ENCODE measurements around the gene ARFGAP2. TPM values are rescaled to one million over a fixed set of nuclear protein-coding genes. Genes with fewer than 3 reads are reported as not detected.

ARFGAP2 gene
- total RNA-seq, 2 experiments from 2014 or later: 70.1 to 71.7 TPM

- peaks cover 13% of the 10 kb centered on the region for H3K4me1 Mint-ChIP-seq (ENCODE audit: low read depth)
- H3K4me3 Mint-ChIP-seq: no peak overlapping the region
- intact Hi-C loops (cut with micrococcal nuclease): no loop called here
- H3K9me3 Mint-ChIP-seq: no peaks in the 10 kb centered on the region
- no peaks in the 10 kb centered on the region for H3K36me3 Mint-ChIP-seq (ENCODE audit: low read depth)
- ChIA-PET CTCF (interaction anchor here (1.2 to 3.4 kb wide), 7 partner anchors 10 to 71 kb away, joined by 3 to 32 read pairs (median 7); partner anchors contain the start of gene ARFGAP2), POLR2A (interaction anchor here (4.6 kb wide), 1 partner anchor 27 kb away, joined by 38 read pairs; the partner anchor contains the start of gene DDB2)
- peaks cover 22% of the 10 kb centered on the region for H3K27me3 Mint-ChIP-seq
- no peak for DNase-seq
- no peak for TF ChIP-seq CTCF (IDR thresholded peaks at IDR 0.05)
- ATAC-seq: no peak
- no peak overlapping the region for H3K27ac Mint-ChIP-seq
Observed at GRCh38 chr11:47188259-47188658, 11.6 kb upstream of the ARFGAP2 start.

GRCh38 chr11:47187723-47188122 lies 11.0 kb upstream of the ARFGAP2 start:
- H3K4me1 Mint-ChIP-seq (ENCODE audit: low read depth): peaks cover 13% of the 10 kb centered on the region
- peaks cover 21% of the 10 kb centered on the region for H3K27me3 Mint-ChIP-seq
- ChIA-PET POLR2A (interaction anchor here (1.0 to 4.6 kb wide), 5 partner anchors 10 to 49 kb away, joined by 3 to 38 read pairs (median 5); partner anchors contain the start of genes ARFGAP2 and DDB2), CTCF (interaction anchor here (1.1 to 3.4 kb wide), 10 partner anchors 9 to 72 kb away, joined by 3 to 32 read pairs (median 5); partner anchors contain the start of genes ACP2 and ARFGAP2)
- ATAC-seq (no peak), DNase-seq (no peak)
- no peaks in the 10 kb centered on the region for H3K9me3 Mint-ChIP-seq
- H3K27ac Mint-ChIP-seq: no peak overlapping the region
- peak overlapping the region; percentile 71 for H3K4me3 Mint-ChIP-seq
- intact Hi-C loops (cut with micrococcal nuclease): no loop called here
- no peak for TF ChIP-seq CTCF (IDR thresholded peaks at IDR 0.05)
- no peaks in the 10 kb centered on the region for H3K36me3 Mint-ChIP-seq (ENCODE audit: low read depth)

GRCh38 chr11:47186700-47187695 lies 10.3 kb upstream of the ARFGAP2 start:
- H3K27me3 Mint-ChIP-seq: peaks cover 21% of the 10 kb centered on the region
- no peak for TF ChIP-seq CTCF (IDR thresholded peaks at IDR 0.05)

GRCh38 chr11:47186076-47186699 lies 9.5 kb upstream of the ARFGAP2 start, which contains the start of gene PACSIN3:
Gene PACSIN3 (minus strand): TSS chr11:47186434. CDS start chr11:47182727, 3,707 bp downstream.
- ChIA-PET POLR2A (interaction anchor here (0.7 to 4.6 kb wide), 7 partner anchors 8 to 62 kb away, joined by 3 to 38 read pairs (median 5); partner anchors contain the start of genes ACP2, ARFGAP2 and DDB2), CTCF (interaction anchor here (0.9 to 3.4 kb wide), 8 partner anchors 8 to 73 kb away, joined by 3 to 32 read pairs (median 6); partner anchors contain the start of genes ARFGAP2 and DDB2)
- DNase-seq: peak; percentile 28
- H3K27me3 Mint-ChIP-seq: peaks cover 21% of the 10 kb centered on the region
- TF ChIP-seq CTCF (IDR thresholded peaks at IDR 0.05): peak; percentile 21
- H3K36me3 Mint-ChIP-seq (ENCODE audit: low read depth): no peaks in the 10 kb centered on the region
- no peak within 1 kb of the TSS for H3K27ac Mint-ChIP-seq
- H3K9me3 Mint-ChIP-seq: no peaks in the 10 kb centered on the region
- peak within 1 kb of the TSS; percentile 71 for H3K4me3 Mint-ChIP-seq
- intact Hi-C loops (cut with micrococcal nuclease): no loop called here
- H3K4me1 Mint-ChIP-seq (ENCODE audit: low read depth): peaks cover 13% of the 10 kb centered on the region
- ATAC-seq: peak; percentile 67

More at GRCh38 chr11:47186700-47187695, 10.3 kb upstream of the ARFGAP2 start:
- Mint-ChIP-seq H3K9me3 (no peaks in the 10 kb centered on the region), H3K27ac (no peak overlapping the region), H3K4me3 (peak overlapping the region; percentile 71), H3K36me3 (ENCODE audit: low read depth) (no peaks in the 10 kb centered on the region), H3K4me1 (ENCODE audit: low read depth) (peaks cover 13% of the 10 kb centered on the region)
- intact Hi-C loops (cut with micrococcal nuclease): no loop called here
- ATAC-seq (peak; percentile 75), DNase-seq (peak; percentile 76)
- ChIA-PET CTCF (interaction anchor here (0.9 to 3.4 kb wide), 11 partner anchors 9 to 72 kb away, joined by 3 to 32 read pairs (median 5); partner anchors contain the start of genes ACP2, ARFGAP2 and DDB2), POLR2A (interaction anchor here (0.7 to 4.6 kb wide), 7 partner anchors 9 to 49 kb away, joined by 3 to 38 read pairs (median 5); partner anchors contain the start of genes ARFGAP2 and DDB2)

Measured in activated CD8-positive, alpha-beta T cell treated with anti-CD3 and anti-CD28 coated beads for 36 hours (primary cell).